ENCODE measurements around the gene DPH3. TPM values are rescaled to one million over a fixed set of nuclear protein-coding genes. Genes with fewer than 3 reads are reported as not detected.

Gene DPH3
- total and polyA plus RNA-seq, 2 of the 8 experiments (the other 6 are each of a cell fraction or from before 2014, with no cell fraction given), result 9.8 to 40.1 TPM

DNA sequence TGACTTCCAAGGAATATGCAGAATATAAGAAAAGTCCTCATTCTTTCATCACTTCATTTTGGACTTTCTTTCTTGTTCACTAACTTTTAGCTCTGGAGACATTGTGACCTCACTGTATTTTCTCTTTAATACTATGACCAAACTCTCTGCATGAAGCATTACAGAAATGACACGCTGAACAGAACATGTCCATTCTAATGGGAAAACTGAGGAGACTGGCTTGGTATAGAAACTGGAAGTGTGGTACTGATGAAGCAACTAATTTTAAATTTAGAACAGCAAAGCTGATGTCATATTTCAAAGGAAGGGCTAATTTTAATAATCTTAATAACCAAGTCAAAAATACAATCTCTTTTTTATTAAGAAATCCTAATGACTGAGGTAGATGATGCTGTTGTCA, 4.7 kb downstream of the DPH3 start (continued):
- TF ChIP-seq MAFK (IDR thresholded peaks at IDR 0.05; ENCODE audit: low read depth, low read length) (no peak), GABPA (IDR thresholded peaks at IDR 0.05; ENCODE audit: borderline replicate concordance, insufficient read depth, low read length) (no peak)
